ENCODE measurements around the gene AKNA. TPM values are rescaled to one million over a fixed set of nuclear protein-coding genes. Genes with fewer than 3 reads are reported as not detected.

AKNA gene
- total RNA-seq, 1 donor from 2014 or later = 24.6 TPM

GRCh38 chr9:114342755-114343440 lies 44.9 kb downstream of the AKNA start:
- peaks cover 25% of the 10 kb centered on the region for H3K36me3 Mint-ChIP-seq (ENCODE audit: insufficient read depth)
- H3K4me3 Mint-ChIP-seq (ENCODE audit: low read depth) = no peak overlapping the region
- TF ChIP-seq CTCF (IDR thresholded peaks at IDR 0.05; ENCODE audit: unreplicated experiment) = no peak
- no peaks in the 10 kb centered on the region for H3K9me3 Mint-ChIP-seq (ENCODE audit: low read depth)
- no peaks in the 10 kb centered on the region for H3K27me3 Mint-ChIP-seq
- DNase-seq (ENCODE audit: low spot score, unreplicated experiment) = no peak
- no peak overlapping the region for H3K27ac Mint-ChIP-seq
- H3K4me1 Mint-ChIP-seq (ENCODE audit: low read depth) = no peaks in the 10 kb centered on the region

- Mint-ChIP-seq H3K27me3 (no peaks in the 10 kb centered on the region), H3K4me1 (ENCODE audit: low read depth) (no peaks in the 10 kb centered on the region), H3K4me3 (ENCODE audit: low read depth) (no peak overlapping the region), H3K9me3 (ENCODE audit: low read depth) (no peaks in the 10 kb centered on the region), H3K36me3 (ENCODE audit: insufficient read depth) (peaks cover 29% of the 10 kb centered on the region), H3K27ac (no peak overlapping the region)
- no peak for DNase-seq (ENCODE audit: low spot score, unreplicated experiment)
- TF ChIP-seq CTCF (IDR thresholded peaks at IDR 0.05; ENCODE audit: unreplicated experiment) = no peak
Observed at GRCh38 chr9:114341991-114342390, 45.8 kb downstream of the AKNA start.

- Mint-ChIP-seq H3K4me1 (ENCODE audit: low read depth) (no peaks in the 10 kb centered on the region), H3K27me3 (no peaks in the 10 kb centered on the region), H3K27ac (peak overlapping the region; percentile 63), H3K4me3 (ENCODE audit: low read depth) (no peak overlapping the region), H3K9me3 (ENCODE audit: low read depth) (no peaks in the 10 kb centered on the region), H3K36me3 (ENCODE audit: insufficient read depth) (peaks cover 27% of the 10 kb centered on the region)
- no peak for DNase-seq (ENCODE audit: low spot score, unreplicated experiment)
- no peak for TF ChIP-seq CTCF (IDR thresholded peaks at IDR 0.05; ENCODE audit: unreplicated experiment)
Observed at GRCh38 chr9:114341152-114341830, 46.5 kb downstream of the AKNA start.

GRCh38 chr9:114339130-114339908 lies 48.5 kb downstream of the AKNA start:
- peak; percentile 23 for DNase-seq (ENCODE audit: low spot score, unreplicated experiment)
- Mint-ChIP-seq H3K4me3 (ENCODE audit: low read depth) (no peak overlapping the region), H3K27ac (no peak overlapping the region), H3K4me1 (ENCODE audit: low read depth) (no peaks in the 10 kb centered on the region), H3K9me3 (ENCODE audit: low read depth) (no peaks in the 10 kb centered on the region), H3K27me3 (no peaks in the 10 kb centered on the region), H3K36me3 (ENCODE audit: insufficient read depth) (peaks cover 25% of the 10 kb centered on the region)
- TF ChIP-seq CTCF (IDR thresholded peaks at IDR 0.05; ENCODE audit: unreplicated experiment) = peak; percentile 75

- H3K4me1 Mint-ChIP-seq (ENCODE audit: low read depth) = no peaks in the 10 kb centered on the region
Observed at GRCh38 chr9:114338187-114338586, 49.6 kb downstream of the AKNA start.

More at GRCh38 chr9:114338187-114338586, 49.6 kb downstream of the AKNA start:
- no peak for DNase-seq (ENCODE audit: low spot score, unreplicated experiment)
- H3K4me3 Mint-ChIP-seq (ENCODE audit: low read depth) = no peak overlapping the region
- no peak overlapping the region for H3K27ac Mint-ChIP-seq
- H3K27me3 Mint-ChIP-seq = no peaks in the 10 kb centered on the region
- peaks cover 23% of the 10 kb centered on the region for H3K36me3 Mint-ChIP-seq (ENCODE audit: insufficient read depth)
- no peaks in the 10 kb centered on the region for H3K9me3 Mint-ChIP-seq (ENCODE audit: low read depth)
- TF ChIP-seq CTCF (IDR thresholded peaks at IDR 0.05; ENCODE audit: unreplicated experiment) = no peak

Data from progenitor cell of endocrine pancreas (in vitro differentiated cells).